Measurements from ENCODE around the gene RGSL1. TPM values are rescaled to one million over a fixed set of nuclear protein-coding genes. Genes with fewer than 3 reads are reported as not detected.

Gene RGSL1
- total RNA-seq, 2 donors from 2014 or later, result not detected

- 83 to 87% methylated on average over 5 to 7 of the region's 7 CpGs for WGBS, 2 experiments (ENCODE audit: insufficient coverage in 1 of 2, insufficient read length in 1 of 2)
- H3K36me3 Mint-ChIP-seq (ENCODE audit: low read depth), result no peaks in the 10 kb centered on the region
- no peak overlapping the region for H3K27ac Mint-ChIP-seq
Observed at GRCh38 chr1:182560392-182560984, 110.5 kb downstream of the RGSL1 start.

GRCh38 chr1:182561456-182561855 is 111.5 kb downstream of the RGSL1 start:
- TF ChIP-seq CTCF (conservative IDR thresholded peaks at IDR 0.05), result no peak
- no peaks in the 10 kb centered on the region for H3K4me1 Mint-ChIP-seq
- no peak for DNase-seq
- H3K4me1 ChIP-seq (ENCODE audit: control insufficient read depth, insufficient read depth, low read length), result no peaks in the 10 kb centered on the region
- H3K27ac ChIP-seq (ENCODE audit: low read depth, low read length), result no peak overlapping the region
- H3K9me3 Mint-ChIP-seq, result no peaks in the 10 kb centered on the region
- H3K4me3 ChIP-seq (ENCODE audit: low read length), result no peak overlapping the region
- H3K27ac Mint-ChIP-seq, result no peak overlapping the region
- H3K9ac ChIP-seq (ENCODE audit: extremely low read depth, low read length, poor library complexity, severe bottlenecking), result no peak overlapping the region
- H3K36me3 Mint-ChIP-seq (ENCODE audit: low read depth), result no peaks in the 10 kb centered on the region
- no peak overlapping the region for H3K4me3 Mint-ChIP-seq
- no peaks in the 10 kb centered on the region for H3K36me3 ChIP-seq (ENCODE audit: control insufficient read depth, insufficient read depth, low read length)
- WGBS, 2 experiments (ENCODE audit: insufficient coverage in 1 of 2, insufficient read length in 1 of 2), result 88 to 92% methylated on average over 2 to 4 of the region's 4 CpGs
- no peaks in the 10 kb centered on the region for H3K27me3 ChIP-seq (ENCODE audit: control insufficient read depth, insufficient read depth, low read length, poor library complexity, severe bottlenecking)
- H3K27me3 Mint-ChIP-seq (ENCODE audit: insufficient read depth), result no peaks in the 10 kb centered on the region
- no peaks in the 10 kb centered on the region for H3K9me3 ChIP-seq (ENCODE audit: control insufficient read depth, low read length)

More at GRCh38 chr1:182560392-182560984, 110.5 kb downstream of the RGSL1 start:
- no peak overlapping the region for H3K9ac ChIP-seq (ENCODE audit: extremely low read depth, low read length, poor library complexity, severe bottlenecking)
- H3K36me3 ChIP-seq (ENCODE audit: control insufficient read depth, insufficient read depth, low read length), result no peaks in the 10 kb centered on the region
- peaks cover 6% of the 10 kb centered on the region for H3K4me1 ChIP-seq (ENCODE audit: control insufficient read depth, insufficient read depth, low read length)
- no peaks in the 10 kb centered on the region for H3K27me3 ChIP-seq (ENCODE audit: control insufficient read depth, insufficient read depth, low read length, poor library complexity, severe bottlenecking)
- Mint-ChIP-seq H3K4me1 (peaks cover 7% of the 10 kb centered on the region), H3K9me3 (no peaks in the 10 kb centered on the region), H3K4me3 (no peak overlapping the region), H3K27me3 (ENCODE audit: insufficient read depth) (no peaks in the 10 kb centered on the region)
- H3K9me3 ChIP-seq (ENCODE audit: control insufficient read depth, low read length), result no peaks in the 10 kb centered on the region
- no peak overlapping the region for H3K4me3 ChIP-seq (ENCODE audit: low read length)
- no peak overlapping the region for H3K27ac ChIP-seq (ENCODE audit: low read depth, low read length)
- no peak for DNase-seq
- TF ChIP-seq CTCF (conservative IDR thresholded peaks at IDR 0.05), result no peak

GRCh38 chr1:182563095-182563494 is 113.1 kb downstream of the RGSL1 start:
- TF ChIP-seq CTCF (conservative IDR thresholded peaks at IDR 0.05), result no peak
- Mint-ChIP-seq H3K9me3 (no peaks in the 10 kb centered on the region), H3K4me3 (no peak overlapping the region), H3K27me3 (ENCODE audit: insufficient read depth) (no peaks in the 10 kb centered on the region), H3K27ac (no peak overlapping the region), H3K36me3 (ENCODE audit: low read depth) (no peaks in the 10 kb centered on the region), H3K4me1 (no peaks in the 10 kb centered on the region)
- WGBS, 2 experiments (ENCODE audit: insufficient coverage in 1 of 2, insufficient read length in 1 of 2), result 90 to 91% methylated on average over 2 to 4 of the region's 4 CpGs
- no peak for DNase-seq
- H3K4me3 ChIP-seq (ENCODE audit: low read length), result no peak overlapping the region
- no peaks in the 10 kb centered on the region for H3K9me3 ChIP-seq (ENCODE audit: control insufficient read depth, low read length)
- H3K27me3 ChIP-seq (ENCODE audit: control insufficient read depth, insufficient read depth, low read length, poor library complexity, severe bottlenecking), result no peaks in the 10 kb centered on the region
- H3K4me1 ChIP-seq (ENCODE audit: control insufficient read depth, insufficient read depth, low read length), result no peaks in the 10 kb centered on the region
- no peaks in the 10 kb centered on the region for H3K36me3 ChIP-seq (ENCODE audit: control insufficient read depth, insufficient read depth, low read length)
- H3K9ac ChIP-seq (ENCODE audit: extremely low read depth, low read length, poor library complexity, severe bottlenecking), result no peak overlapping the region
- no peak overlapping the region for H3K27ac ChIP-seq (ENCODE audit: low read depth, low read length)
